HG02642 (cell line): ENCODE measurements around the gene APBA1.

Experiments
- ATAC-seq: cut with Tn5 transposase; IDR thresholded peaks from one replicate; pipeline ENCODE4 v1.9.1; 2021; ENCODE audit warnings: mild to moderate bottlenecking; ENCODE audit not compliant: unreplicated experiment, poor library complexity

The APBA1 gene

GRCh38 chr9:69580582-69581214 is 91.5 kb downstream of the APBA1 start:
- no peak for ATAC-seq

DNA sequence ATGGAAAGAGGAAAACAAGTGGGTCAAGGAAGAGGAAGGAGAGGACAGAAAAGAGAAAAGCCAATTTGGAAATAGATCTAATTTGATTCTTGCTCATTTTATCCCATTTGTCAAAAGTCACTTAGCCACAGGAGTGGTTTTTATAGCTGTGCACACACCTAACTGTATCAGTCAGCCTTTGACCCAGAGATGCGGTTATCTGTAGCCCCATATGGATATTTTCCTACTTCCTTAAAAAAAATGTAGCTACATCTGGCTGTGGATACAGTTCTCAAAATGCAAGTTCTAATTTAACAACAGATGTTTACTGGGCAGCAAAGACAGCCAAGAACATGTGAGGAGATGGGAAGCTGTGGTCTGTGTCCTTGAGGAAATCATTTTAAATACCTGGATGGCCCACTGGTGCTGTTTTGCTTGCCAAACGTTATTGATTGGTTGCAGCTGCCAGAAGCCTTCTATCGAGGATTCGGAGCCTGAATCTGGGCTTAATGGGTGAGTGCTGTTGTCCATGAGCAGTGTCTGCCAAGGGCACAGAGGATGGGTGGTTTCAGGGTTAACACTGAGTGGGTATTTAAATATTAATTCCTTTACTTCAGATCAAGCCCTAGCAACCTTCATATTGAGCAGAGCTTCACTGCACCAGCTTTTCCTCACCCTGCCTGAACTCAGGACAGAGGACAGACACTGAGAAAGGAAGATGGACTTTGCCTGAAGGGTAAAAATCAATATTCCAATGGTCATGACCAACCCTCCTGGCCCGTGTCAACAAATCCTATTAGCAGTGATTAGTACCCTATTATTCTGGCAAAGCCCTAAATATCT is 92.2 kb downstream of the APBA1 start:
- no peak for ATAC-seq

GRCh38 chr9:69579032-69579758 is 93.0 kb downstream of the APBA1 start:
- no peak for ATAC-seq

- no peak for ATAC-seq
These were observed 94.1 kb downstream of the APBA1 start for GRCh38 chr9:69578026-69578425.

DNA sequence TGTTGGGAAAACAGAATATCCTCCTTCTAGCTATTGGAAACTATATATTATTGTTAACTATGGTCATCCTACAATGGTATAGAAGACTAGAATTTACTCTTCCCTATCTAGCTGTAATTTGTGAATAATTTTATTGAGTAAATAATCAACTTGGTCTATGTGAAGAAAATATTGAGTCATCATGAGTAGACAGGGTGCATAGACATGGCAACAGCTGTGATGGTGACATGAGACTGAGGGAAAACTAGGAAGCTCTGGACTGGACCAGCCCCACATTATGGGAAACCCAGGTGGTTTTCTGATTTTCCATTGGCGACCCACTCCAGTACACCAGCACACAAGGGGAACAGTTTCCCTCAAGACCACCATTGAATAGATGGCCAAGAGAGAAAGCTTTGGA is 95.0 kb downstream of the APBA1 start:
- ATAC-seq = no peak

DNA sequence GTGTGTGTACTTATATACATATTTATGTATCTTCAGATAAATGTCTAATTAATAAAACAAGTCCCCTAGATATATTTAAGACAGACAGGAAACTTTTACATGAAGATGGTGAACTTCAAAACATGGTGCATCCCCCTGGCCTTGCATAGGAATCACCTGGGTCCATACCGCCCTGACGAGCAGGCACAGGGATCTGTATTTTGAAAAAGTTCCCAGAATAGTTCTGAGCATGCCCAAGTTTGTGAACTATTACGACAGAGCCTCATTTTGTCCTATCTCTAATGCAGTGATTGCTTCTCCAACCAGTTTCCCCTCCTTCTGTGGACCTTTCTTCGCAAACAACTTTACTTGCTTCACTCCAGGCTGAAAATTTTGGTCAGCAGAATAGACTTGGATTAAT is 98.1 kb downstream of the APBA1 start:
- ATAC-seq = no peak

- no peak for ATAC-seq
These were observed 98.5 kb downstream of the APBA1 start for GRCh38 chr9:69573651-69574050.

GRCh38 chr9:69572611-69573010 is 99.6 kb downstream of the APBA1 start:
- ATAC-seq = no peak

- ATAC-seq = no peak
These were observed 101.1 kb downstream of the APBA1 start for GRCh38 chr9:69571032-69571431.

DNA sequence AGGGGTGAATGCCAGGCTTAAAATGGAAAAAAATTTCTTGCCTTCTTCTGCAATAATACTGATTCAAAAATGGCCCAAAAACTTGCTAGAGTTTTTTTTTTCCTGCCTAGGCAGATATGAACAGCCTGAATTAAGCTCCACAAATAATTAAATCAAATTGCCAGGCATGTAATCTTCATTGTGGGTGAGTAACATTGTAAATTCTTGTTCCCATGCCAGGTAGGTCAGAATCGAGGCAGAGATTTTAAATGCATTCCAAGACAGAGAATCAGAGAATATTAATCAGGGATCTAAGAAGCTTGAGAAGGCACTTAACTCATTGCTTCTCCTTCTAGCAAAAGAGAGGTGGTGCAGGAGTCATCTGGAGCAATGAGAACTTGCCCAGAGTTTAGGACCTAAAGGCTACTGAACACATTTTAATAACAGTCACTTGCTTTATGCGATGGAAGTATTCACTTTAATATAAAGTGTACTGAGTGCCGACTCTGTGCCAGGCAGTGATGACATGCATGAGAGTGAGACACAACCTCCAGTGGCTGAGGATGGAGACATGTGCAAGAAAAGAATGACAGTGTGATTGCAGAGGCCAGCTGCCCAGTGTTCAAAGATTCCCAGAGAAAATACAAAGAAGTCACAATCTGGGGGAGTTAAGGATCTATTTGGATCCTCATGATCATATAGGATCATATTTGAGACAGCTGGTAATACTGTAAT is 102.3 kb downstream of the APBA1 start:
- ATAC-seq = no peak

GRCh38 chr9:69564557-69564956 is 107.6 kb downstream of the APBA1 start:
- ATAC-seq = no peak

DNA sequence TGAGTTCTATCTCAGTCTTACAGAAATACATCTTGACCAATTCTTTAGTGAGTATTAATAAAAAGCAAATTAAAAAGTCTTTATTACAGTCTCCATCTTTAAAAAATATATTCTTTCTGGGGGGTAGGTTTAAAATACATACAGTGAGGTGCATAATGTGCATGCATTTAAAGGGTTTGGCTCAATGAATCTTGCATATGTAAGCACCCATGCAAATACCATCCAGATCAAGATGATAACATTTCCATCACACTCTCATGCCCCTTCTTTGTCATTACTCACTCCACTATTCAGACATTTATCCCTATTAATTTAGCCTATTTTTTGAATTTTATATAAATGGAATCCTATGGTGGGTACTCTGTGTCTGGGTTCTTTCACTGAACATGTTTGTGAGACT is 113.0 kb downstream of the APBA1 start:
- no peak for ATAC-seq

GRCh38 chr9:69556707-69557106 is 115.5 kb downstream of the APBA1 start:
- ATAC-seq = no peak

DNA sequence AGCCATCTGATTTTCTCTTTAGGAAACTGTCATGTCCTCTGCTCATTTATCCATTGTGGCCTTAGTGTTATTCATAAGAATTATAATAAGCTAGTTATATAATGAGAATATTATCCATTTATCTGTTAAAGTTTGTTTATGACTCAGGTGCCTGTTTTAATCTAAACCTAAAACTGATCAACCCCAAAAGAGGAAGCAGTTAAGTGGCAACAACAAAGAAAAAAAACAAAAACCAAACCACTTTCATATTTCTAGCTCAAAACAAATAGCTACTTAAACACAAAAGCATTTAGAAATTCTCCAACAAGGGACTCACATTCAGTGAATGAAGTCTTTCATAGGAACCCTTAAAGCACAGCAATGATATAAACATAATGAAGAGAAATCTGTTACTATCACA is 116.4 kb downstream of the APBA1 start:
- ATAC-seq = no peak

GRCh38 chr9:69554945-69555344 is 117.2 kb downstream of the APBA1 start:
- ATAC-seq = no peak

DNA sequence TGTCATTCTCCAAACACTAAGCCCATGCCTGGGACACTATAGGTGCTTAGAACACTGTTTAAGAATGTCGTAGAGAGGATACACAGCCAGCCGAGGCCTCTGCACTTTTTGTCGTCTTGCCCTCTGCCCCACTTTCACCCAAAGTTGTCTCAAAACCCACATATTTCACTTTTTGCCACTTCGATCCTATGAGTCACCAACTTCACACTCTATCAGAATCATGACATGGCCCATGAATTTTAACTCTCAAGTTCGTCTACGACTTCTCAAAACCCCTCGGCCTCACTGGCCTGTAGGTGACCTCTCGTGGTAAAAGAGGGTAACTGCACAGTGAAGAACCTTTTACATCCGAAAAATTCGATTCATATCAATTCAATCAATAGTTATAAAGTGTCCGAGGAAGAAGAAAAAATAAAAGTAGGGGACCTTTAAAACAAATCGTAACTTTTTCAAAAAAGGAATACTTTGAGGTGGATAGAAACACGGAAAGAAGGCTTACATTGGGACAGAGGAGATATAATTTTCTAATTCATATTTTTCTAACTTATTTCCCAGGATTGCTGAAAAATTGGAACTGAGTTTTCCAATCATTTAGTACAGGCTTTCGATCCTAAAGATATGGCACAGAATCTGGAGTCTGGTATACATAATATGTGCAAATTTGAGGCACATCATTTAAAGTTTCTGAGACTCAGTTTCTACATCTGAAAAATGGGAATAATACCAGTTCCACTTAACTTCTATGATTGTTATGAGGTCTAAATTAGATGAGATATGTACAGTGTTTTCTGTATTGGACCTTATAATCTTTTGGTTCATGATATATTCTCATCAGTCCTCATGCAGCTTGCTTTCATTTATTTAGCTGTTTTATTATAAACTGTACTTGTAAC is 122.6 kb downstream of the APBA1 start:
- no peak for ATAC-seq

- ATAC-seq = no peak
These were observed 123.5 kb downstream of the APBA1 start for GRCh38 chr9:69548681-69549080.

DNA sequence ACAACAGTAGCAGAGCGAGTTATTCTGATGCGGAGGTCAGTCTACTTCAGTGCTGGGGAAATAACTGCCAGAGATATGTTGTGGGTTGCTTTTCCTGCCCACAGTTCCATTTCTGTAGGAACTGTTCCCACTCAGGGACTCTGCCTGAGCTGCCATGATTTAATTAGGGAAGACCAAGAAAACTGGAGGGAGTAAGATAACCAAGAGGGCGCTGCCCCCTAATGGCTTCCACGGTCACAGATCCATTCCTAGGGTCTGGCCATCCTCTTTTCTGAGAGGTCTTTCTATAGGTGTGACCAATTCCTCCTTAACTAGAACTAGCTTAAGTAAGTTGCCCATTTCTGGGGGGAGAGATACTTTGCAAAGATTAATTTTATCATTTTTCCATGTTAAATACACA is 125.9 kb downstream of the APBA1 start:
- no peak for ATAC-seq

DNA sequence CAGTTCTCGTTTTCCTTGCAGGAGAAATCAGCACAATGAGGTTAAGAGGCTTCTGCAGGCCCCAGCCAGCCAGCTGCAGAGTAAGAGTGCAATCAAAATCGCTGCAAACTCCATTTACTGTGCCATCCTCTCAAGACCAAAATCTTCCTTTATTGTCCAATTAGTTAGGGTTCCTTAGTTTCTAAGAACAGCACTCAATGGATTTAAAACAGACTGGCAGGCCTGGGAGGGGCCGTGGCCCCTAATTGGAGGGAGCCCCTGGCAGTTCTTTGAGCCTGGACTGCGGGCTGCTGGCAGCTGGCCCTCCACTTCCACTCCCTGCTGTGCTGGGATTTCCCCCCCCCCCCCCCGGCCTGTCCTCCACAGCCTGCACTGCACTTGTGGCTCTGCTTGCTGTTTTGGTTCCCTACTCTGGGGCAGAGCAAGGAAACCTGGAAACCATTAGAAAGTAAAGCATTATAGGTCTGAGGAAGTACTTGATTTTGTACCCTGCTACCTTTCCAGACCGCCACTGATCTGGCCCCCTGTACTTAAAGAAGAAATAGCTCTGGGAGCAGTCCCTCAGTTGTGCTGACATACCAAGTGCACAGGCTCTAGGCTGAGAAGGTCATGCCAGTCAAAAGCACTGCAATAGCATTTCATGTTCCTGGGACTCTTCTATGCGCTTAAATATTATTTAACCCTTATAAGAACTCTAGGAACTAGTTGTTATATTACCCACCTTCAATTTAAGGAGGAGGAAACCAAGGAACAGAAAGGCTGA is 129.0 kb downstream of the APBA1 start:
- ATAC-seq = no peak
